ENCODE results near the gene BEND5. TPM values are rescaled to one million over a fixed set of nuclear protein-coding genes. Genes with fewer than 3 reads are reported as not detected.
A peak's percentile ranks its signal among the peaks of the same experiment; 100 is the strongest.

BEND5 gene
- total and polyA plus RNA-seq, 5 donors from 2014 or later, result 0.56 to 2.2 (median 1.7) TPM

DNA sequence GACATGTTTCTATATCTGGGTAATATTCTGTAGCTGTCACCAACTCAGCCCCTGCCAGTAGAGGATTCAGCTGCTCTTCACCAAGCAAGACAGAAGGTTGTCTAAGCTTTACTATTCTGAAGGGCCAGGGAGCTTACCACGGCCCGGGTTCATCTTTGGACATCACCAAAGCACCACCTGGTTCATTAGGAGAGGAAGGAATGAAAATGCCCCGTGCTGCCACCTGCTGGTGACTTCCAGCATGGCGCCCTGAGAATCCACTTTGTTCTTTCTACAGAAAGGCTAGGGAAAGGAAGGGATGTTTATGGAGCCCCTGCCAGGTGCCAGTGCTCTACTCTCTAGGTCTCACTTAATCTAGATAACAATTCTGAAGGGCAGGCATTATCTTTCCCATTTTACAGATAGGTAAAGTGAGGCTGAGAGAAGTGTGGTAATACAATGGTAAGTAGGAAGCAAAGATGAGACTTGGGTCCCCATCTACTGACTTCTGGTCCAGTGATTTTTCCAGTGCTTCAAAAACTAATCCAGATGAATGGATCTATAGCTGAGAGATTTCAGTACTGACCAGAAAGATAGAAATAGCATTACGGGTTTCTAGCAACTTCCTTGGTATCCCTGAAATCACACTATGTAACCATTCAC is 79.5 kb downstream of the BEND5 start:
- Mint-ChIP-seq H3K4me3 (no peak overlapping the region), H3K36me3 (no peaks in the 10 kb centered on the region), H3K4me1 (no peaks in the 10 kb centered on the region), H3K27ac (no peak overlapping the region), H3K27me3 (peaks cover 4% of the 10 kb centered on the region), H3K9me3 (no peaks in the 10 kb centered on the region)
- Histone ChIP-seq H3K27me3 (ENCODE audit: control insufficient read depth, insufficient read depth, low read length) (no peaks in the 10 kb centered on the region), H3K27ac (ENCODE audit: insufficient read depth, low read length, poor library complexity, severe bottlenecking) (no peak overlapping the region), H3K4me1 (ENCODE audit: control insufficient read depth, insufficient read depth, low read length, poor library complexity, severe bottlenecking) (no peaks in the 10 kb centered on the region), H3K4me3 (ENCODE audit: low read depth, low read length) (no peak overlapping the region), H3K9me3 (ENCODE audit: control insufficient read depth in 2 of 2, low read length in 2 of 2) (no peaks in the 10 kb centered on the region), H3K36me3 (ENCODE audit: control insufficient read depth, insufficient read depth, low read length) (no peaks in the 10 kb centered on the region)
- ATAC-seq (ENCODE audit: low read depth in 2 of 2), result no peak
- DNase-seq, result peak in 2 of 3 donors; percentile 6 to 37

DNA sequence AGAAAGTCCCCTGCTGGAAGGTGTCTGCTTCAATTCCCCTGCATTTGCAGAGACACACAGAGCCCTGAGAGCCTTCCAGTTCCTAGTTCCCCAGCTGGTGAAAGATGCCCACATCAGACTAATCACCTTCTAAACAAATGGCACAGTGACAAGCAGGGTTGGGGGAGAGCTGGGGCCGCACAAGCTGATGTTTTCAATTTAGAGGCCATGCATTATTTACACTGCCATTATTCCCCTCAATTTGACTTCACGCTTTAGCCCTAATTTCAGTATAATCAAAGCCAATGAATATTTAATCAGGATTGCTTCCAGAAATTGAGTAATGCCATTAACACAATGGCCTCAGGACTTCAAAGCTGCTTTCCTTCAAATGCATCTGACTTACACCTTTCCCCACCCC is 81.5 kb downstream of the BEND5 start:
- Histone ChIP-seq H3K9me3 (ENCODE audit: control insufficient read depth in 2 of 2, low read length in 2 of 2) (no peaks in the 10 kb centered on the region), H3K36me3 (ENCODE audit: control insufficient read depth, insufficient read depth, low read length) (no peaks in the 10 kb centered on the region), H3K4me3 (ENCODE audit: low read depth, low read length) (no peak overlapping the region), H3K4me1 (ENCODE audit: control insufficient read depth, insufficient read depth, low read length, poor library complexity, severe bottlenecking) (no peaks in the 10 kb centered on the region), H3K27me3 (ENCODE audit: control insufficient read depth, insufficient read depth, low read length) (no peaks in the 10 kb centered on the region), H3K27ac (ENCODE audit: insufficient read depth, low read length, poor library complexity, severe bottlenecking) (no peak overlapping the region)
- H3K36me3 Mint-ChIP-seq, result no peaks in the 10 kb centered on the region
- H3K27me3 Mint-ChIP-seq, result peaks cover 4% of the 10 kb centered on the region
- no peak for DNase-seq
- H3K27ac Mint-ChIP-seq, result no peak overlapping the region
- H3K4me3 Mint-ChIP-seq, result no peak overlapping the region
- ATAC-seq (ENCODE audit: low read depth in 2 of 2), result no peak
- no peaks in the 10 kb centered on the region for H3K9me3 Mint-ChIP-seq
- no peaks in the 10 kb centered on the region for H3K4me1 Mint-ChIP-seq

GRCh38 chr1:48693674-48694320 is 82.9 kb downstream of the BEND5 start:
- DNase-seq (no peak), ATAC-seq (ENCODE audit: low read depth in 2 of 2) (no peak)
- Mint-ChIP-seq H3K36me3 (no peaks in the 10 kb centered on the region), H3K4me3 (no peak overlapping the region), H3K9me3 (no peaks in the 10 kb centered on the region), H3K27me3 (peaks cover 4% of the 10 kb centered on the region), H3K27ac (no peak overlapping the region), H3K4me1 (no peaks in the 10 kb centered on the region)
- Histone ChIP-seq H3K36me3 (ENCODE audit: control insufficient read depth, insufficient read depth, low read length) (no peaks in the 10 kb centered on the region), H3K27ac (ENCODE audit: insufficient read depth, low read length, poor library complexity, severe bottlenecking) (no peak overlapping the region), H3K27me3 (ENCODE audit: control insufficient read depth, insufficient read depth, low read length) (no peaks in the 10 kb centered on the region), H3K9me3 (ENCODE audit: control insufficient read depth in 2 of 2, low read length in 2 of 2) (no peaks in the 10 kb centered on the region), H3K4me1 (ENCODE audit: control insufficient read depth, insufficient read depth, low read length, poor library complexity, severe bottlenecking) (no peaks in the 10 kb centered on the region), H3K4me3 (ENCODE audit: low read depth, low read length) (no peak overlapping the region)

GRCh38 chr1:48693180-48693579 is 83.5 kb downstream of the BEND5 start:
- no peak overlapping the region for H3K4me3 ChIP-seq (ENCODE audit: low read depth, low read length)
- Mint-ChIP-seq H3K9me3 (no peaks in the 10 kb centered on the region), H3K27ac (no peak overlapping the region), H3K27me3 (peaks cover 4% of the 10 kb centered on the region), H3K4me3 (no peak overlapping the region), H3K4me1 (no peaks in the 10 kb centered on the region), H3K36me3 (no peaks in the 10 kb centered on the region)
- ATAC-seq (ENCODE audit: low read depth in 2 of 2) (no peak), DNase-seq (no peak)
- H3K9me3 ChIP-seq (ENCODE audit: control insufficient read depth in 2 of 2, low read length in 2 of 2), result no peaks in the 10 kb centered on the region
- no peaks in the 10 kb centered on the region for H3K36me3 ChIP-seq (ENCODE audit: control insufficient read depth, insufficient read depth, low read length)
- H3K27me3 ChIP-seq (ENCODE audit: control insufficient read depth, insufficient read depth, low read length), result no peaks in the 10 kb centered on the region
- H3K27ac ChIP-seq (ENCODE audit: insufficient read depth, low read length, poor library complexity, severe bottlenecking), result no peak overlapping the region
- no peaks in the 10 kb centered on the region for H3K4me1 ChIP-seq (ENCODE audit: control insufficient read depth, insufficient read depth, low read length, poor library complexity, severe bottlenecking)

GRCh38 chr1:48692235-48692634 is 84.5 kb downstream of the BEND5 start:
- no peak overlapping the region for H3K27ac ChIP-seq (ENCODE audit: insufficient read depth, low read length, poor library complexity, severe bottlenecking)
- Mint-ChIP-seq H3K36me3 (no peaks in the 10 kb centered on the region), H3K4me1 (no peaks in the 10 kb centered on the region), H3K9me3 (no peaks in the 10 kb centered on the region), H3K27ac (no peak overlapping the region), H3K4me3 (no peak overlapping the region), H3K27me3 (peaks cover 4% of the 10 kb centered on the region)
- ATAC-seq (ENCODE audit: low read depth in 2 of 2), result no peak
- DNase-seq, result no peak
- no peak overlapping the region for H3K4me3 ChIP-seq (ENCODE audit: low read depth, low read length)
- H3K9me3 ChIP-seq (ENCODE audit: control insufficient read depth in 2 of 2, low read length in 2 of 2), result no peaks in the 10 kb centered on the region
- no peaks in the 10 kb centered on the region for H3K4me1 ChIP-seq (ENCODE audit: control insufficient read depth, insufficient read depth, low read length, poor library complexity, severe bottlenecking)
- H3K36me3 ChIP-seq (ENCODE audit: control insufficient read depth, insufficient read depth, low read length), result no peaks in the 10 kb centered on the region
- no peaks in the 10 kb centered on the region for H3K27me3 ChIP-seq (ENCODE audit: control insufficient read depth, insufficient read depth, low read length)

GRCh38 chr1:48691429-48692001 is 85.2 kb downstream of the BEND5 start:
- no peaks in the 10 kb centered on the region for H3K27me3 Mint-ChIP-seq
- Histone ChIP-seq H3K4me1 (ENCODE audit: control insufficient read depth, insufficient read depth, low read length, poor library complexity, severe bottlenecking) (no peaks in the 10 kb centered on the region), H3K9me3 (ENCODE audit: control insufficient read depth in 2 of 2, low read length in 2 of 2) (no peaks in the 10 kb centered on the region), H3K36me3 (ENCODE audit: control insufficient read depth, insufficient read depth, low read length) (no peaks in the 10 kb centered on the region), H3K27me3 (ENCODE audit: control insufficient read depth, insufficient read depth, low read length) (no peaks in the 10 kb centered on the region), H3K27ac (ENCODE audit: insufficient read depth, low read length, poor library complexity, severe bottlenecking) (no peak overlapping the region), H3K4me3 (ENCODE audit: low read depth, low read length) (no peak overlapping the region)
- no peaks in the 10 kb centered on the region for H3K36me3 Mint-ChIP-seq
- DNase-seq (no peak), ATAC-seq (ENCODE audit: low read depth in 2 of 2) (no peak)
- H3K4me3 Mint-ChIP-seq, result no peak overlapping the region
- H3K4me1 Mint-ChIP-seq, result no peaks in the 10 kb centered on the region
- H3K27ac Mint-ChIP-seq, result no peak overlapping the region
- H3K9me3 Mint-ChIP-seq, result no peaks in the 10 kb centered on the region

- ATAC-seq (ENCODE audit: low read depth in 2 of 2), result no peak
- Histone ChIP-seq H3K4me3 (ENCODE audit: low read depth, low read length) (no peak overlapping the region), H3K27ac (ENCODE audit: insufficient read depth, low read length, poor library complexity, severe bottlenecking) (no peak overlapping the region), H3K27me3 (ENCODE audit: control insufficient read depth, insufficient read depth, low read length) (no peaks in the 10 kb centered on the region), H3K4me1 (ENCODE audit: control insufficient read depth, insufficient read depth, low read length, poor library complexity, severe bottlenecking) (no peaks in the 10 kb centered on the region), H3K36me3 (ENCODE audit: control insufficient read depth, insufficient read depth, low read length) (no peaks in the 10 kb centered on the region), H3K9me3 (ENCODE audit: control insufficient read depth in 2 of 2, low read length in 2 of 2) (no peaks in the 10 kb centered on the region)
- Mint-ChIP-seq H3K4me3 (no peak overlapping the region), H3K9me3 (no peaks in the 10 kb centered on the region), H3K36me3 (no peaks in the 10 kb centered on the region), H3K4me1 (no peaks in the 10 kb centered on the region), H3K27me3 (no peaks in the 10 kb centered on the region), H3K27ac (no peak overlapping the region)
- peak in 1 of 3 donors; percentile 3 for DNase-seq
These were observed 88.5 kb downstream of the BEND5 start for GRCh38 chr1:48688102-48688760.
